HG02852 (cell line): ENCODE measurements around the gene CDC6.
A peak's percentile ranks its signal among the peaks of the same experiment; 100 is the strongest.

ENCODE experiments used
- ATAC-seq: cut with Tn5 transposase; IDR thresholded peaks from one replicate; pipeline ENCODE4 v1.9.1; 2021; ENCODE audit warnings: mild to moderate bottlenecking, moderate library complexity; ENCODE audit not compliant: unreplicated experiment

The CDC6 gene

GRCh38 chr17:40338941-40339649 is 51.4 kb downstream of the CDC6 start:
- ATAC-seq: no peak

- ATAC-seq: no peak
Observed at GRCh38 chr17:40340327-40340726, 52.6 kb downstream of the CDC6 start.

GRCh38 chr17:40340880-40341807 is 53.5 kb downstream of the CDC6 start:
- peak; percentile 74 for ATAC-seq

GRCh38 chr17:40341808-40342503 is 54.3 kb downstream of the CDC6 start:
- ATAC-seq: no peak

- no peak for ATAC-seq
Observed at GRCh38 chr17:40342504-40343218, 55.0 kb downstream of the CDC6 start.

- no peak for ATAC-seq
Observed at GRCh38 chr17:40343219-40344119, 55.8 kb downstream of the CDC6 start.

GRCh38 chr17:40344421-40345160 is 56.9 kb downstream of the CDC6 start:
- ATAC-seq: no peak

- ATAC-seq: no peak
Observed at GRCh38 chr17:40345161-40345993, 57.7 kb downstream of the CDC6 start.

- ATAC-seq: no peak
Observed at GRCh38 chr17:40345994-40346764, 58.5 kb downstream of the CDC6 start.

- no peak for ATAC-seq
Observed at GRCh38 chr17:40346765-40347158, 59.1 kb downstream of the CDC6 start.

- no peak for ATAC-seq
Observed at GRCh38 chr17:40347319-40348135, 59.8 kb downstream of the CDC6 start.

GRCh38 chr17:40348136-40348504 is 60.4 kb downstream of the CDC6 start:
- no peak for ATAC-seq

- no peak for ATAC-seq
Observed at GRCh38 chr17:40348562-40349476, 61.1 kb downstream of the CDC6 start.

- no peak for ATAC-seq
Observed at GRCh38 chr17:40349477-40349894, 61.8 kb downstream of the CDC6 start.

- no peak for ATAC-seq
Observed at GRCh38 chr17:40349895-40350688, 62.4 kb downstream of the CDC6 start.
